ENCODE data around the gene AKAP13. TPM values are rescaled to one million over a fixed set of nuclear protein-coding genes. Genes with fewer than 3 reads are reported as not detected.
A peak's percentile ranks its signal among the peaks of the same experiment; 100 is the strongest.

The AKAP13 gene
- total RNA-seq, 4 donors from 2014 or later = 128 to 460 (median 243) TPM

DNA sequence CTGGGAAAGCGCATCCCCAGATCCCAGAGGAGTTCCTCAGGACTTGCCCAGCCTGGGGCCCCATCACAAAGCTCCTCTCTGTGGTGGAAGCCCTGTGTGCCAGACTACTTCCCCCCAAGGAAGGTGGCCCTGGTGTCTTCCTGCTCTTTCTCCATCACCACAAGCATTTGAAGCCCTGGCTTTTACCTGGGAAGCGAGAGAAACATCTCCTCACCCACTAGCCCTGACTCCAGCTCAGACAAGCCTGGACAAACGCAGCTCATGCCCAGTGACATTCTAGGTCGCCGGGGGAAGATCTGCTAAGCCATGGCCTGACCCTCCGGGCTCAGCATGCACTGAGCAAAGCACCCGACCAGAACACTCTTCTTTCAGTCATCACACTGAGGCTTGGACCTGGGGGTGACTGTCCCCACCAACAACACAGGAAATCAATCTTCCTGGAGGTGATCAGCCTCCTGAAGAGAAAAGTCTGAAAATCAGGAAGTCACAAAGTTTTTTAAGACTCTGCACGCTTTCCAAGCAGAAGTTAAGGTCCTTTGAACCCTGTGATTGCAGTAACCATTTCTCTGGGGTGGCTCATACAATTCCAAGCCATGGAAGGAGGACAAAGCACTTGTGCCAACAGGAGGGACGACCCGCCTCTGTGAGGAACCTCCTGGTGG is 373.5 kb downstream of the AKAP13 start:
- TF ChIP-seq, protein P1, sequence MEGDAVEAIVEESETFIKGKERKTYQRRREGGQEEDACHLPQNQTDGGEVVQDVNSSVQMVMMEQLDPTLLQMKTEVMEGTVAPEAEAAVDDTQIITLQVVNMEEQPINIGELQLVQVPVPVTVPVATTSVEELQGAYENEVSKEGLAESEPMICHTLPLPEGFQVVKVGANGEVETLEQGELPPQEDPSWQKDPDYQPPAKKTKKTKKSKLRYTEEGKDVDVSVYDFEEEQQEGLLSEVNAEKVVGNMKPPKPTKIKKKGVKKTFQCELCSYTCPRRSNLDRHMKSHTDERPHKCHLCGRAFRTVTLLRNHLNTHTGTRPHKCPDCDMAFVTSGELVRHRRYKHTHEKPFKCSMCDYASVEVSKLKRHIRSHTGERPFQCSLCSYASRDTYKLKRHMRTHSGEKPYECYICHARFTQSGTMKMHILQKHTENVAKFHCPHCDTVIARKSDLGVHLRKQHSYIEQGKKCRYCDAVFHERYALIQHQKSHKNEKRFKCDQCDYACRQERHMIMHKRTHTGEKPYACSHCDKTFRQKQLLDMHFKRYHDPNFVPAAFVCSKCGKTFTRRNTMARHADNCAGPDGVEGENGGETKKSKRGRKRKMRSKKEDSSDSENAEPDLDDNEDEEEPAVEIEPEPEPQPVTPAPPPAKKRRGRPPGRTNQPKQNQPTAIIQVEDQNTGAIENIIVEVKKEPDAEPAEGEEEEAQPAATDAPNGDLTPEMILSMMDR (IDR thresholded peaks at IDR 0.05) = no peak
- TF ChIP-seq POLR2A (IDR thresholded peaks at IDR 0.05) = no peak

DNA sequence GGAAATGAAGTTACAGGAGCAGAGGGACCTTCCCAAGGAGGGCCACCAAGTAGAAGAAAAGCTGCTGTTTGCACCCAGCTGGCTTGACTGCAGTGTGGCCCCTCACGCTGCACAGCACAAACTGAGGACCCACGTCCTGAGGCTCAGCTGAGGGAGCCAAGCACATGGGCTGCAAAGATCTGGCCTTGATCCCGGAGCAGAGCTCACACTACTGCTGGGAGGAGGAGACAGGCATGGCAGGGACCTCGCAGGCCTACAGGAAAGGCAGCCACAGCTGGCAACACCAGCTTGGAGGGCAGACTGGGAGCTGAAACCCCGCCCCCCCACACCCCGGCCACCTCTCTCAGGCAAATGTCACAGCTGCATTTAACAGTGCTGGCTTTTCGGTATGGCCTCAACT is 374.6 kb downstream of the AKAP13 start:
- intact Hi-C loops (cut with DNase I; ENCODE audit: low total_unique reads) = loop anchor here (5.0 kb wide), 1 partner anchor 37 kb away; the partner anchor contains the start of gene KLHL25
- H3K9me3 ChIP-seq = no peaks in the 10 kb centered on the region
- H3K4me1 ChIP-seq = peaks cover 7 to 14% of the 10 kb centered on the region in 2 donors
- no peak overlapping the region for H3K27ac ChIP-seq
- H3K27me3 ChIP-seq = no peaks in the 10 kb centered on the region
- H3K36me3 ChIP-seq = no peaks in the 10 kb centered on the region
- no peak overlapping the region for H3K4me3 ChIP-seq
- TF ChIP-seq POLR2A (IDR thresholded peaks at IDR 0.05) = no peak
- TF ChIP-seq, protein P1 (IDR thresholded peaks at IDR 0.05) = no peak
- peak; percentile 14 to 37 for DNase-seq

More for the DNA sequence above, 373.5 kb downstream of the AKAP13 start:
- Histone ChIP-seq H3K36me3 (no peaks in the 10 kb centered on the region), H3K4me3 (no peak overlapping the region), H3K27me3 (no peaks in the 10 kb centered on the region), H3K27ac (no peak overlapping the region), H3K4me1 (peaks cover 7 to 14% of the 10 kb centered on the region in 2 donors), H3K9me3 (no peaks in the 10 kb centered on the region)
- intact Hi-C loops (cut with DNase I; ENCODE audit: low total_unique reads) = loop anchor here (5.0 kb wide), 1 partner anchor 38 kb away; the partner anchor contains the start of gene KLHL25
- peak in 1 of 2 donors; percentile 13 for DNase-seq

DNA sequence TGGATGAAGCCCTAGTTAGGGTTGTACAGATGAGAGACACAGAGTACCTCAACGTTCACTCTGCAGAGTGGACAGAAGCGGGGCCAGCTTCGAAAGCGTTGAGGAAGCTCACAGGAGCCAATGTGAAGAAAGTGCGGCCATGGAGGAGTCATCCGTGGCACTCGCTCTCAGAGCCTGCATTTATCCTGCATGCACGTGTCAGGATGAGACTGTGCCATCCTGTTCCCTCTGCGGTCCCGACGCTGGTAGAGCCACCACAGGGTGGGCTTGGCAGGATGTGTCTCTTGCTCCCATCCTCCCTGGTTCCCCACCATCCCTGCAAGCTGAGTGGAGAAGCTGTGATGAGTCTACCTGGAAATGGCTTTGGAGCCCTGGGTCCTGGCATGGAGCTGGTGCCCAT is 375.1 kb downstream of the AKAP13 start:
- DNase-seq = peak; percentile 9

DNA sequence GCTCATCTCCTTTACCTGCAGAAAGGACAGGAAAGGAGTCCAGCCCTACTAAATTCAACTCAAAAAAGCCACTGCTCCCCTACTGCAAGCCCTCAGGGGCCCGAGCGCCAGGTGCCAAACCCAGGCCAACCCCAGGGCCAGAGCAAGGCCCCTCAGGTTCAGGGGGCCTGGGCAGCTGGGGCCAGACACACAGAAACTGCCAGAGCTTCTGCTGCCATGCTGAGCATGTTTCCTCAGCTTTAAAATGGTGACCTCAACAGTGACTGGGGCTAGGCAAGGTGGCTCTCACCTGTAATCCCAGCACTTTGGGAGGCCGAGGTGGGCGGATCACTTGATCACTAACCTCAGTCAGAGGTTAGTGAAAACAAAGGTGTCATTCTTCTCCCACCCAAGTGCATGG is 375.5 kb downstream of the AKAP13 start:
- Histone ChIP-seq H3K9me3 (no peaks in the 10 kb centered on the region), H3K4me1 (peaks cover 4 to 8% of the 10 kb centered on the region in 2 donors), H3K36me3 (no peaks in the 10 kb centered on the region), H3K4me3 (no peak overlapping the region), H3K27me3 (no peaks in the 10 kb centered on the region), H3K27ac (no peak overlapping the region)
- TF ChIP-seq, protein P1 (IDR thresholded peaks at IDR 0.05) = no peak
- no peak for TF ChIP-seq POLR2A (IDR thresholded peaks at IDR 0.05)
- peak in 1 of 2 donors; percentile 13 for DNase-seq
- intact Hi-C loops (cut with DNase I; ENCODE audit: low total_unique reads) = no loop called here

More for the DNA sequence above, 375.1 kb downstream of the AKAP13 start:
- Histone ChIP-seq H3K9me3 (no peaks in the 10 kb centered on the region), H3K4me3 (no peak overlapping the region), H3K27ac (no peak overlapping the region), H3K4me1 (peaks cover 7 to 13% of the 10 kb centered on the region in 2 donors), H3K27me3 (no peaks in the 10 kb centered on the region), H3K36me3 (no peaks in the 10 kb centered on the region)
- intact Hi-C loops (cut with DNase I; ENCODE audit: low total_unique reads) = no loop called here
- TF ChIP-seq POLR2A (IDR thresholded peaks at IDR 0.05) = no peak
- TF ChIP-seq, protein P1 (IDR thresholded peaks at IDR 0.05) = no peak

DNA sequence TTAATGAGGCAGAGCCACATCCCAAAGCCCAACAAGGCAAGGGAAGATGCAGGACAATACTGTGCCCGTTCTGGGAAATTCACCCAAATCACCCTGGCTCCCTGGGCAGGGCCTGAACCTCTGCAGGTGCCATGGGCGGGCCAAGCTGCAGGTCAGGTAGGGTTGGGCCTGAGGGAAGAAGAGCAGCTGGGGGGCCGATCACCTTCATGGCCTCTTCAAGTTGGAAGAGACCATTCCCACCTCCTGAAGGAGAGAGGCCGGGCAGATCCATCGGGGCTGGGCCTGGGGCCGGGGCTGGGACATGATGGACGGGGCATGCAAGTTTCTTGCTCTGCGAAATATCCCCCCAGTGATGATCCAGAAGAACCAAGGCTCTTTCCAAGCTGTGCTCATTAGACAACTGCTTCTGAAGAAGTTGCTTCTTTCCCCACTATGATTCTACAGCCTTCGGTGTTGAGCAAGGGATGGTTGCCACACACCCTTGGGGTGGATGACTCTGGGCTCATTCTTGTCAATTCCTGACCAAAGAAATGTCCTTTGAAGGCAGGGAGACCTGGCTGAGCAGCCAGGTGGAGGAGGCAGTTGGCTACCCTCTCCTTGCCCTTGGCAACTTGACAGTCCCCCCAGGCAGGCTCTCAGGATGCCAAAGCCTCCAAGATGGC is 376.1 kb downstream of the AKAP13 start:
- no peak for TF ChIP-seq POLR2A (IDR thresholded peaks at IDR 0.05)
- TF ChIP-seq, protein P1 (IDR thresholded peaks at IDR 0.05) = no peak
- Histone ChIP-seq H3K27me3 (no peaks in the 10 kb centered on the region), H3K27ac (no peak overlapping the region), H3K36me3 (no peaks in the 10 kb centered on the region), H3K4me3 (no peak overlapping the region), H3K4me1 (peaks cover 0 to 4% of the 10 kb centered on the region in 2 donors), H3K9me3 (no peaks in the 10 kb centered on the region)
- intact Hi-C loops (cut with DNase I; ENCODE audit: low total_unique reads) = no loop called here
- DNase-seq = peak; percentile 9 to 22

All from uterus (tissue), 4 donors.